Neutrophil (primary cell): ENCODE data around the gene ASF1A.

Experiments
- H3K27ac ChIP-seq: fragments of 200-600 bp; sonication (generic); 2 replicates; pipeline ENCODE4 v1.5.1; 2016; ENCODE audit warnings: mild to moderate bottlenecking, moderate library complexity
- H3K27me3 ChIP-seq: fragments of 200-600 bp; sonication (generic); 2 replicates; pipeline ENCODE4 v1.6.0; 2016; ENCODE audit warnings: mild to moderate bottlenecking
- H3K36me3 ChIP-seq: fragments of 200-600 bp; sonication (generic); 2 replicates; pipeline ENCODE4 v1.5.1; 2017
- H3K4me1 ChIP-seq, 2 experiments: fragments of 200-600 bp in 1 of 2; sonication (generic) in 1 of 2; 1 replicate in 1 of 2; 2 replicates in 1 of 2; pipeline versions ENCODE4 v1.5.1 to v1.6.1; 2013 to 2016; ENCODE audit warnings: low read depth in 1 of 2, low read length in 1 of 2, mild to moderate bottlenecking in 1 of 2, moderate library complexity in 1 of 2; ENCODE audit not compliant: control insufficient read depth in 1 of 2, insufficient read depth in 1 of 2
- H3K4me3 ChIP-seq, 2 experiments: fragments of 200-600 bp in 1 of 2; sonication (generic) in 1 of 2; 1 replicate in 1 of 2; 2 replicates in 1 of 2; pipeline ENCODE4 v1.5.1; 2013 to 2016; ENCODE audit warnings: low read depth in 1 of 2, low read length in 1 of 2, mild to moderate bottlenecking in 1 of 2, moderate library complexity in 1 of 2
- H3K9me3 ChIP-seq: fragments of 200-600 bp; sonication (generic); 2 replicates; pipeline ENCODE4 v1.5.1; 2016
- TF ChIP-seq, protein P1 (sequence below): fragments of 200-600 bp; sonication (generic); IDR thresholded peaks from 2 replicates; pipeline ENCODE4 v1.5.1; 2016; ENCODE audit warnings: antibody characterized with exemption

Gene ASF1A

GRCh38 chr6:118903691-118904090, 9.7 kb downstream of the ASF1A start:
- H3K27me3 ChIP-seq = no peaks in the 10 kb centered on the region
- H3K4me3 ChIP-seq = no peak overlapping the region
- TF ChIP-seq, protein P1, sequence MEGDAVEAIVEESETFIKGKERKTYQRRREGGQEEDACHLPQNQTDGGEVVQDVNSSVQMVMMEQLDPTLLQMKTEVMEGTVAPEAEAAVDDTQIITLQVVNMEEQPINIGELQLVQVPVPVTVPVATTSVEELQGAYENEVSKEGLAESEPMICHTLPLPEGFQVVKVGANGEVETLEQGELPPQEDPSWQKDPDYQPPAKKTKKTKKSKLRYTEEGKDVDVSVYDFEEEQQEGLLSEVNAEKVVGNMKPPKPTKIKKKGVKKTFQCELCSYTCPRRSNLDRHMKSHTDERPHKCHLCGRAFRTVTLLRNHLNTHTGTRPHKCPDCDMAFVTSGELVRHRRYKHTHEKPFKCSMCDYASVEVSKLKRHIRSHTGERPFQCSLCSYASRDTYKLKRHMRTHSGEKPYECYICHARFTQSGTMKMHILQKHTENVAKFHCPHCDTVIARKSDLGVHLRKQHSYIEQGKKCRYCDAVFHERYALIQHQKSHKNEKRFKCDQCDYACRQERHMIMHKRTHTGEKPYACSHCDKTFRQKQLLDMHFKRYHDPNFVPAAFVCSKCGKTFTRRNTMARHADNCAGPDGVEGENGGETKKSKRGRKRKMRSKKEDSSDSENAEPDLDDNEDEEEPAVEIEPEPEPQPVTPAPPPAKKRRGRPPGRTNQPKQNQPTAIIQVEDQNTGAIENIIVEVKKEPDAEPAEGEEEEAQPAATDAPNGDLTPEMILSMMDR = no peak
- peaks cover 47% of the 10 kb centered on the region for H3K36me3 ChIP-seq
- H3K27ac ChIP-seq = no peak overlapping the region
- no peaks in the 10 kb centered on the region for H3K9me3 ChIP-seq
- H3K4me1 ChIP-seq = no peaks in the 10 kb centered on the region

DNA sequence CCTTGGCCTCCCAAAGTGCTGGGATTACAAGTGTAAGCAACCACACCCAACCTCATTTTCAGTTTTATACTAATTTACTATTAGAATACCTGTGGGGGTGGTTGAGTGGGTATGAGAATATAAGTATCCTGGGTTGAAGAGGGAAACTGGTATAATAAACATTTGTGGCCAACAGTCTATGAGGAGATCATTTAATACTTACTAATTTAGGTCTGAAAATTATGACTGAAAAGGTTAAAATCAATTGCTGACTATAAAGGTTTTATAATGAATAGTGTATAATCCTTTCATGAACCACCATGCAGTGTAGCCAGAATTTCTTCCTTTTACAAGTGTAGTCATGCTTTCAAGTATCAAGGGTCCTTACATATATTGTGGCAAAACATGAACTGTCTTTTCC, 11.1 kb downstream of the ASF1A start:
- TF ChIP-seq, protein P1 = no peak
- no peak overlapping the region for H3K27ac ChIP-seq
- peaks cover 57% of the 10 kb centered on the region for H3K36me3 ChIP-seq
- H3K4me1 ChIP-seq = no peaks in the 10 kb centered on the region
- no peak overlapping the region for H3K4me3 ChIP-seq
- H3K27me3 ChIP-seq = no peaks in the 10 kb centered on the region
- no peaks in the 10 kb centered on the region for H3K9me3 ChIP-seq

DNA sequence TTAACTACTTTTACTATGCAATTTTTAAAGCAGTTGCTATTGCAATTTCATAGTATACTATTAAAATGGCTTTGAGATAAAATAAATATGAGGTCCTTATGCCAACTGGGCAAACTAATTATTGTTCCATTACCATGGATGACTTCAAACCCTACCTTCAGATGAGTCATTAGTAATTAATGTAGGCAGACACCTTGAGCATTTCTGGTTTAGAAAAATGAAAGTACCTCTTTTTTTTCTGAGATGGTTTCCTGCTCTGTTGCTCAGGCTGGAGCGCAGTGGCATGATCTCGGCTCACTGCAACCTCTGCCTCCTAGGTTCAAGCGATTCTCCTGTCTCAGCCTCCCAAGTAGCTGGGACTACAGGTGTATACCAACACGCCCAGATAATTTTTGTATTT, 11.9 kb downstream of the ASF1A start:
- Histone ChIP-seq H3K27ac (no peak overlapping the region), H3K9me3 (no peaks in the 10 kb centered on the region), H3K27me3 (no peaks in the 10 kb centered on the region), H3K4me1 (no peaks in the 10 kb centered on the region), H3K36me3 (peaks cover 65% of the 10 kb centered on the region), H3K4me3 (no peak overlapping the region)
- TF ChIP-seq, protein P1 = no peak

DNA sequence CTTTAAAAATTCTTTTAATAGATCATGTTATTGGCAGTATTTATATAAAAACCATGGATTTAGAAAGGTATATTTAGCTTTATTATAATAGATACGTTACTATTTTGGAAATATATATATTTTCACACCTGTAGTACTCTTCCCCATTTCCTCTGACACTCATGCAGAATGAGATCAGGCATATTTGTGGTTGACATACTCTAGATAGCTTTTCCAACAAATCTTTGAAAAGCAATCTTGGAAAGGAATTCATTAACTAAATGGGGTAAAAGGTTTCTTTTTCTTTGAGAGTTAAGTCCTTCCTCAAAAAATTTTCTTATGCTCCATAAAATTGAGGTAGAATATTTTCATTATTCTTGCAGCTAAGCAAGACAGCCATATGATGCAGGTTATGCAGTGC, 14.5 kb downstream of the ASF1A start:
- peaks cover 90% of the 10 kb centered on the region for H3K36me3 ChIP-seq
- no peaks in the 10 kb centered on the region for H3K9me3 ChIP-seq
- TF ChIP-seq, protein P1 = no peak
- no peaks in the 10 kb centered on the region for H3K4me1 ChIP-seq
- H3K27ac ChIP-seq = no peak overlapping the region
- no peaks in the 10 kb centered on the region for H3K27me3 ChIP-seq
- no peak overlapping the region for H3K4me3 ChIP-seq

DNA sequence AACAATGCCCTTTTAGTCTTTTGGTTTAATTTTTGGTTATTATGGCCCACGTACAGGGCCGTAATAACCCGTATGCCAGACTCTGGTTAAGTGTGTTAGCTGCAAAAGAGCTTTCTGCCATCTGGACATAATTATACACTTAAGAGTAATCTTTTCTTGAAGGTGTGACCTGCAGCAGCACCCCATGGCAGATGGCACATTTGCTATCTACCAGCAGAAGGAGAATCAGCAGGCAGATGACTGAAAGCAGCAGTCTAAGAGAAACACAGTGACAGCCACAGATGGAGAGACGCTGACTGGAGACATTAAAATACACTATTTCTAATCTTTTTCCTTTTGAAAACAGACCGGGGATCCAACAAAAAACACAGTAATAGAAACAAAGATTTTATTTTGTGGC, 18.7 kb downstream of the ASF1A start:
- peaks cover 91% of the 10 kb centered on the region for H3K36me3 ChIP-seq
- TF ChIP-seq, protein P1 = no peak
- H3K4me3 ChIP-seq = no peak overlapping the region

DNA sequence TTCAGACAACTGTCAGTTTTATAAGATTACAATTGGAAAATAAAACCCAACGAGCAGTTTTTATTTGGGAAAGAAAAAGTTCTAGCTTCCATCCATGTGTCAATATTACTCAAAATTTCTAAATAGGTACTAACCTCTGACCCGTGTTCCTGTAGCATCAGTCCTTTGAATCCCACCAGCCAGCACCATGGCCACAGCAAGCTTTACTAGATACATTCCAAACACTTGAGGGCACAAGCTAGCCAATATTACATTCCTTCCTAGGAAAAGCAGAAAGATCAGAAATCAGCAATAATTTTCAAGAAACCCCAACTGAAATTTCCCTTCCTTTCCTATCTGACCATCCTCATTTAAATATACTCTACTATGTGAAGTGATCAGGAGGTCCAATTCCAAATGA, 19.2 kb downstream of the ASF1A start:
- Histone ChIP-seq H3K36me3 (peaks cover 90% of the 10 kb centered on the region), H3K4me3 (no peak overlapping the region), H3K4me1 (no peaks in the 10 kb centered on the region), H3K27ac (no peak overlapping the region), H3K9me3 (no peaks in the 10 kb centered on the region), H3K27me3 (no peaks in the 10 kb centered on the region)
- TF ChIP-seq, protein P1 = no peak

More for the DNA sequence above, 18.7 kb downstream of the ASF1A start:
- Histone ChIP-seq H3K9me3 (no peaks in the 10 kb centered on the region), H3K27me3 (no peaks in the 10 kb centered on the region), H3K27ac (no peak overlapping the region), H3K4me1 (no peaks in the 10 kb centered on the region)
